Measurements from ENCODE around the gene IL17B.

GRCh38 chr5:149376711-149377447, 2.2 kb downstream of the IL17B start:
- no peak for TF ChIP-seq GATA2 (IDR thresholded peaks at IDR 0.05; ENCODE audit: low read depth, low read length)
- no peak for TF ChIP-seq GATA3 (IDR thresholded peaks at IDR 0.05; ENCODE audit: low read depth, low read length)
